ENCODE data around the gene CCDC85C. TPM values are rescaled to one million over a fixed set of nuclear protein-coding genes. Genes with fewer than 3 reads are reported as not detected.

Gene CCDC85C
- total RNA-seq, 1 experiment from 2014 or later = 3.4 TPM

- DNase-seq (ENCODE audit: low read depth) = peak; percentile 71
These were observed 13.1 kb downstream of the CCDC85C start for GRCh38 chr14:99590746-99591555.

- DNase-seq (ENCODE audit: low read depth) = no peak
These were observed 14.1 kb downstream of the CCDC85C start for GRCh38 chr14:99589651-99590530.

GRCh38 chr14:99589031-99589441 lies 15.0 kb downstream of the CCDC85C start:
- peak; percentile 28 for DNase-seq (ENCODE audit: low read depth)

- no peak for DNase-seq (ENCODE audit: low read depth)
These were observed 16.3 kb downstream of the CCDC85C start for GRCh38 chr14:99587460-99588278.

GRCh38 chr14:99586761-99587459 lies 17.1 kb downstream of the CCDC85C start:
- peak; percentile 43 for DNase-seq (ENCODE audit: low read depth)

- no peak for DNase-seq (ENCODE audit: low read depth)
These were observed 17.8 kb downstream of the CCDC85C start for GRCh38 chr14:99586054-99586760.

- no peak for DNase-seq (ENCODE audit: low read depth)
These were observed 19.2 kb downstream of the CCDC85C start for GRCh38 chr14:99584823-99585222.

- DNase-seq (ENCODE audit: low read depth) = no peak
These were observed 22.1 kb downstream of the CCDC85C start for GRCh38 chr14:99581938-99582337.

- no peak for DNase-seq (ENCODE audit: low read depth)
These were observed 22.6 kb downstream of the CCDC85C start for GRCh38 chr14:99581374-99581773.

- peak; percentile 52 for DNase-seq (ENCODE audit: low read depth)
These were observed 24.0 kb downstream of the CCDC85C start for GRCh38 chr14:99579903-99580571.

GRCh38 chr14:99579120-99579836 lies 24.7 kb downstream of the CCDC85C start:
- no peak for DNase-seq (ENCODE audit: low read depth)

- no peak for DNase-seq (ENCODE audit: low read depth)
These were observed 25.4 kb downstream of the CCDC85C start for GRCh38 chr14:99578541-99579101.

- no peak for DNase-seq (ENCODE audit: low read depth)
These were observed 27.0 kb downstream of the CCDC85C start for GRCh38 chr14:99576761-99577705.

- no peak for DNase-seq (ENCODE audit: low read depth)
These were observed 27.7 kb downstream of the CCDC85C start for GRCh38 chr14:99576304-99576703.

GRCh38 chr14:99575043-99576023 lies 28.7 kb downstream of the CCDC85C start:
- peak; percentile 28 for DNase-seq (ENCODE audit: low read depth)

- peak; percentile 68 for DNase-seq (ENCODE audit: low read depth)
These were observed 29.7 kb downstream of the CCDC85C start for GRCh38 chr14:99574099-99574880.

Data from RPMI7951 (cell line).